Neuron (in vitro differentiated cells): ENCODE data around the gene INO80.

ENCODE experiments used
- H2AFZ ChIP-seq: one replicate; pipeline ENCODE4 v1.6.1; 2013; ENCODE audit warnings: low read depth, mild to moderate bottlenecking, inconsistent platforms, low read length, moderate library complexity
- H3K27me3 ChIP-seq: one replicate; pipeline ENCODE4 v1.6.1; 2013; ENCODE audit warnings: low read length; ENCODE audit not compliant: insufficient read depth
- H3K36me3 ChIP-seq: one replicate; pipeline ENCODE4 v1.6.1; 2013; ENCODE audit warnings: low read length; ENCODE audit not compliant: insufficient read depth
- H3K4me1 ChIP-seq: one replicate; pipeline ENCODE4 v1.6.1; 2013; ENCODE audit warnings: low read length; ENCODE audit not compliant: insufficient read depth
- H3K4me3 ChIP-seq: 2 replicates; pipeline ENCODE4 v1.5.1; 2013; ENCODE audit warnings: mild to moderate bottlenecking, low read length, moderate library complexity
- H3K9me3 ChIP-seq: one replicate; pipeline ENCODE4 v1.6.1; 2013; ENCODE audit warnings: low read length

The INO80 gene

GRCh38 chr15:41001524-41002214 is 114.4 kb downstream of the INO80 start:
- Histone ChIP-seq H3K4me3 (no peak overlapping the region), H3K36me3 (peaks cover 39% of the 10 kb centered on the region), H3K9me3 (no peaks in the 10 kb centered on the region), H3K4me1 (no peaks in the 10 kb centered on the region), H3K27me3 (no peaks in the 10 kb centered on the region), H2AFZ (no peak overlapping the region)

GRCh38 chr15:40999190-40999589 is 116.9 kb downstream of the INO80 start:
- Histone ChIP-seq H3K36me3 (peaks cover 51% of the 10 kb centered on the region), H3K4me3 (no peak overlapping the region), H2AFZ (no peak overlapping the region), H3K27me3 (no peaks in the 10 kb centered on the region), H3K9me3 (no peaks in the 10 kb centered on the region), H3K4me1 (no peaks in the 10 kb centered on the region)

- Histone ChIP-seq H3K9me3 (no peaks in the 10 kb centered on the region), H3K36me3 (peaks cover 60% of the 10 kb centered on the region), H3K27me3 (no peaks in the 10 kb centered on the region), H2AFZ (no peak overlapping the region), H3K4me3 (no peak overlapping the region), H3K4me1 (no peaks in the 10 kb centered on the region)
Observed at GRCh38 chr15:40995656-40996055, 120.4 kb downstream of the INO80 start.

DNA sequence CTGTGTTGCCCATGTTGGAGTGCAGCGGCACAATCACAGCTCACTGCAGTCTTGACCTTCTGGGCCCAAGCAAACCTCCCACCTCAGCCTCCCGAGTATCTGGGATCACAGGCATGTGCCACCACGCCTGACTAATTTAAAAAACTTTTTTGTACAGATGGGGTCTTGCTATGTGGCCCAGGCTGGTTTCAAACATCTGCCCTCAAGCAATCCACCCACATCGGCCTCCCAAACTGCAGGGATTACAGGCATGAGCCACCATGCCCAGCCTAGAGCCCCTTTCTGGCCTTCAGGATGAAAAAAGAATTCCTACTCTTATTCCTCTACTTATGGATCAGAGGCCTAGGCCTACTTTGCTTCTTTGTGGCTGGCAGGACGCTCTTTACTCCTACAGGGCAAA is 123.3 kb downstream of the INO80 start:
- Histone ChIP-seq H3K27me3 (no peaks in the 10 kb centered on the region), H3K4me3 (no peak overlapping the region), H3K4me1 (no peaks in the 10 kb centered on the region), H3K9me3 (no peaks in the 10 kb centered on the region), H2AFZ (no peak overlapping the region), H3K36me3 (peaks cover 59% of the 10 kb centered on the region)

- peaks cover 59% of the 10 kb centered on the region for H3K36me3 ChIP-seq
- no peak overlapping the region for H2AFZ ChIP-seq
- H3K4me3 ChIP-seq = no peak overlapping the region
- no peaks in the 10 kb centered on the region for H3K9me3 ChIP-seq
- no peaks in the 10 kb centered on the region for H3K27me3 ChIP-seq
- no peaks in the 10 kb centered on the region for H3K4me1 ChIP-seq
Observed at GRCh38 chr15:40992241-40992741, 123.8 kb downstream of the INO80 start.

DNA sequence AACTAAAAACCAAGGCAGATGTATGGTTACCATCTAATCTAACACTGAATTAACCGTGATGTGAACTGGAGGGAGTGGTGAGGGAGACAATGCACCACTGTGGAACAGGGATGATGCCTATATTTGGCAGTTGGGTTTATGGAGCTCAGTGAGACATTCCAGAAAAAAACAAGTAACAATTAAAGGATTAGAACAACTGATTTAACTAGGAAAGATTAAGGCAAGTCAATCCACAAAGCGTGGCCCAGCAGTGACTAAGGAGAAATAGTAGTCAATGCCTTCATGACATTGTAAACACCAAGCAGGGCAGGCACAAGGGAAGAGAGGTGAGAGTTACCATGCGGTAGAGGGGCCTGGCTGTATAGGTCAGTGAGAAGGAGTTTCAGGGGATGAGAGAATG is 124.7 kb downstream of the INO80 start:
- Histone ChIP-seq H3K36me3 (peaks cover 60% of the 10 kb centered on the region), H3K4me1 (no peaks in the 10 kb centered on the region)

DNA sequence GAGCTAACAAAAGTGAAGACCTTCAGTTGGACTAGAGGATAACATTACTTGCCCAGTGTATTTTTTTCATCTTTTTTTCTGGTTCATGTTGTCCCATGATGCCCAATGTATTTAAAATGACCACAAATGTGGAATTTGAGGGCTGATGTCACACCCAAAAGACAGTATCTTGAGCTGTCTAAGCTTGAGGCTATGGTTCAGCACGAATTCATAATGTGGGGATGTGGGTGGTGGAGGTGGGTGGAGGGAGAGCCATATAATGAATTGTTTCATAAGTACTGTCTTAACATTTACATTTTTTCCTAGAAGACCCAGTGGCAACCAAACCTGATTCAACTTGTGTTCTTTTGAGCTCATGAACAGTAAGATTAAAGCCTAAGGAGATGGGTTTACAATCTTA is 125.3 kb downstream of the INO80 start:
- no peaks in the 10 kb centered on the region for H3K9me3 ChIP-seq
- H3K4me3 ChIP-seq = no peak overlapping the region
- no peaks in the 10 kb centered on the region for H3K27me3 ChIP-seq
- no peak overlapping the region for H2AFZ ChIP-seq
- no peaks in the 10 kb centered on the region for H3K4me1 ChIP-seq
- peaks cover 58% of the 10 kb centered on the region for H3K36me3 ChIP-seq

More for the DNA sequence above, 124.7 kb downstream of the INO80 start:
- no peak overlapping the region for H2AFZ ChIP-seq
- no peaks in the 10 kb centered on the region for H3K27me3 ChIP-seq
- no peak overlapping the region for H3K4me3 ChIP-seq
- no peaks in the 10 kb centered on the region for H3K9me3 ChIP-seq

- no peaks in the 10 kb centered on the region for H3K9me3 ChIP-seq
- peaks cover 59% of the 10 kb centered on the region for H3K36me3 ChIP-seq
- no peaks in the 10 kb centered on the region for H3K4me1 ChIP-seq
- no peak overlapping the region for H3K4me3 ChIP-seq
- H3K27me3 ChIP-seq = no peaks in the 10 kb centered on the region
- H2AFZ ChIP-seq = no peak overlapping the region
Observed at GRCh38 chr15:40990080-40990479, 126.0 kb downstream of the INO80 start.

DNA sequence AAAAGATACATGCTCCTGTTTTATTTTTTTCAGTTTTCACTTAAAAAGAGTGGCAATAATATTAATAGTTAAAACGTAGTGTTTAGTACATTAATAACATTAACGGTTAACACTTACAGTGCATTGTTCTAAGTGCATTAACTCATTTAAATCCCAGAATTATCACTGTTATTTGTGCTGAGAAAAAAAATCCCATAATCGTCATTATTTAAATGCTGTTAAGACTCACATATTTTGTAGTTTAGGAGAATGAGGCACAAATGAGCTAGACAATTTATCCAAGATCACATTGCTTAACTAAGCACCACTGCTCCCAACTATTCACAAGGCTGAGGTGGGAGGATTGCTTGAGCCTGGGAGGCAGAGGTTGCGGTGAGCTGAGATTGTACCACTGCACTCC is 127.9 kb downstream of the INO80 start:
- no peaks in the 10 kb centered on the region for H3K4me1 ChIP-seq
- H3K36me3 ChIP-seq = peaks cover 66% of the 10 kb centered on the region
- H3K27me3 ChIP-seq = no peaks in the 10 kb centered on the region
- no peaks in the 10 kb centered on the region for H3K9me3 ChIP-seq
- no peak overlapping the region for H2AFZ ChIP-seq
- H3K4me3 ChIP-seq = no peak overlapping the region

DNA sequence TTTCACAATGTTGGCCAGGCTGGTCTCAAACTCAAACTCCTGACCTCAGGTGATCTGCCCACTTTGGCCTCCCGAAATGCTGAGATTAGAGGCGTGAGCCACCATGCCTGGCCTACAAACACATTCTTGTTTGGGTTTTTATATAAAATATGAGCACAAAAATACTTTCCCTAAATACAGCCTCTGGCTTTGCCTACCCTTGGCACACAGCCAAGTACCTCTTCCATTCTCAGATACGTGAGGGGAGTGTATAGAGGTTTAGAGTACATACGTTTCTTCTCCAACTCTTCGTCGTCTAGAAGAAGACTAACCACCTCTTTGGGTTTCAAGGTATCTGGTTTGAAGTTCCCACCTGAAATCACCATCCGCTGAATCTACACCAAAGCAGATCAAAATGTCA is 129.3 kb downstream of the INO80 start:
- H3K27me3 ChIP-seq = no peaks in the 10 kb centered on the region
- no peak overlapping the region for H3K4me3 ChIP-seq
- peaks cover 76% of the 10 kb centered on the region for H3K36me3 ChIP-seq
- H2AFZ ChIP-seq = no peak overlapping the region
- no peaks in the 10 kb centered on the region for H3K9me3 ChIP-seq
- no peaks in the 10 kb centered on the region for H3K4me1 ChIP-seq

DNA sequence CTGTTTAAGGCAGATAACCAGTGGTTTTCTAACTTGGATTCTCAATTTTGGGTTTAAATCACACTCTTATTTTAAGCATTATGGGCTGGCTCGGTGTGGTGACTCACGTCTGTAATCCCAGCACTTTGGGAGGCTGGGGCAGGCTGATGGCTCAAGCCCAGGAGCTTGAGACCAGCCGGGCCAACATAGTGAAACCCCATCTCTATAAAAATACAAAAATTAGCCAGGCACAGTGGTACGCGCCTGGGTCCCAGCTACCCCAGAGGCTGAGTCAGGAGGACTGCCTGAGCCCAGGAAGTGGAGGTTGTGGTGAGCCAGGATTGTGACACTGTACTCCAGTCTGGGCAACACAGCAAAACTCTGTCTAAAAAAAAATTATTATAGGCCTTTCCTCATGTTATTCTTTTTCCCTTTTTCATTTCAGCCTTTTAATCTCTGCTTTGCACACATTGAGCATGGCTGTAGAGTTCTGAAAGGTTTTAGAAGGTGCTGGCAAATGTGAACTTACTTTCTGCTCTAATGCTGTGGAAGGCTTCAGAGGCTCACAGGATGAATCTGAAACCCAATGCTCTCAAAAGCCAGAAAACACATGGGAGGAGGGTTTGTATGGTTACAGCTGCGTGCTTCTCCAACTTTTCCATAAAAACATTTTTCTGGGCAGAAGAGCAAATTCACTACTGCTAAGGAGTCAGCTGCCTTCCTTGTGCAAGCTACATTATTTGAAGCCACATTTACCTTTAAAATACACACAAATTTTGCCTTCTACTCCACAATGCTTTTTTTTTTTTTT is 130.3 kb downstream of the INO80 start:
- H3K36me3 ChIP-seq = peaks cover 79% of the 10 kb centered on the region

GRCh38 chr15:40984964-40985363 is 131.1 kb downstream of the INO80 start:
- H2AFZ ChIP-seq = no peak overlapping the region
- H3K36me3 ChIP-seq = peaks cover 81% of the 10 kb centered on the region
- no peaks in the 10 kb centered on the region for H3K27me3 ChIP-seq
- no peaks in the 10 kb centered on the region for H3K9me3 ChIP-seq
- no peaks in the 10 kb centered on the region for H3K4me1 ChIP-seq
- H3K4me3 ChIP-seq = no peak overlapping the region

More for the DNA sequence above, 130.3 kb downstream of the INO80 start:
- H3K27me3 ChIP-seq = no peaks in the 10 kb centered on the region
- no peaks in the 10 kb centered on the region for H3K4me1 ChIP-seq
- H3K4me3 ChIP-seq = no peak overlapping the region
- H3K9me3 ChIP-seq = no peaks in the 10 kb centered on the region
- no peak overlapping the region for H2AFZ ChIP-seq

DNA sequence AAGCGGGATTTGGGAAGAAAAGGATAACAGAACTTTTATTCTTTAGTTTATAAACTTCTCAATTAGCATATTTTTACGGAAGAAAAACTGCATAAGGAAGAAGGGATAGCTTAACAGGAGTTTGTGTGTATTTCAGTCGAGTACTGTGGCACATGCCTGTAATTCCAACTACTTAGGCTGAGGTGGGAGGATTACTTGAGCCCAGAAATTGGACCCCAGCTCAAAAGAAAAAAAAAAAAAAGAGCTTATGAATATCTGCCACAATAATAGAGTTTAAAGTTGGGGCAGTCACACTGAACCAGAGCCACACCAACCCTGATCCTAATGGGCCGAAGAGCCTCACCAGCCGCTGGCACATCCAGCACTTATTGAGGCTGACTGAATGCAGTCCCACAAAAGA is 131.7 kb downstream of the INO80 start:
- H3K27me3 ChIP-seq = no peaks in the 10 kb centered on the region
- peaks cover 86% of the 10 kb centered on the region for H3K36me3 ChIP-seq
- no peak overlapping the region for H2AFZ ChIP-seq
- H3K4me1 ChIP-seq = no peaks in the 10 kb centered on the region
- no peaks in the 10 kb centered on the region for H3K9me3 ChIP-seq
- no peak overlapping the region for H3K4me3 ChIP-seq
